GM21447 (cell line): ENCODE measurements around the gene TEKTIP1.
"Not testable (repeated sequence)": the region's sequence is repeated elsewhere in the genome, so short reads cannot be mapped to it uniquely, and the experiment has no call there.

Experiments used
- ATAC-seq: cut with Tn5 transposase; IDR thresholded peaks from one replicate; pipeline ENCODE4 v1.9.1; 2021; ENCODE audit not compliant: unreplicated experiment

Gene TEKTIP1

GRCh38 chr19:3556423-3556977 is 17.5 kb downstream of the TEKTIP1 start:
- ATAC-seq, result no peak

GRCh38 chr19:3556978-3557460 is 18.0 kb downstream of the TEKTIP1 start:
- ATAC-seq, result peak; percentile 7

- ATAC-seq, result peak; percentile 72
Measured at GRCh38 chr19:3557461-3558248, 18.7 kb downstream of the TEKTIP1 start, which contains the start of gene MFSD12. TSS of gene MFSD12 (minus strand) at chr19:3557586. CDS start at chr19:3557403, 183 bp downstream.

- ATAC-seq, result no peak
Measured at GRCh38 chr19:3563709-3564524, 24.9 kb downstream of the TEKTIP1 start.

GRCh38 chr19:3565139-3565538 is 26.2 kb downstream of the TEKTIP1 start:
- no peak for ATAC-seq

- ATAC-seq, result not testable (repeated sequence)
Measured at GRCh38 chr19:3570042-3570441, 31.1 kb downstream of the TEKTIP1 start.

- ATAC-seq, result no peak
Measured at GRCh38 chr19:3570606-3571011, 31.6 kb downstream of the TEKTIP1 start.

GRCh38 chr19:3572132-3572854 is 33.3 kb downstream of the TEKTIP1 start:
- peak; percentile 91 for ATAC-seq

GRCh38 chr19:3572855-3573161 is 33.8 kb downstream of the TEKTIP1 start, which contains the start of gene HMG20B:
TSS of gene HMG20B (plus strand) at chr19:3572944. CDS start at chr19:3573310, 366 bp downstream.
- peak; percentile 3 for ATAC-seq

- ATAC-seq, result peak; percentile 11
Measured at GRCh38 chr19:3573162-3573857, 34.3 kb downstream of the TEKTIP1 start.

GRCh38 chr19:3573858-3574637 is 35.1 kb downstream of the TEKTIP1 start:
- ATAC-seq, result peak; percentile 35

GRCh38 chr19:3575260-3575741 is 36.3 kb downstream of the TEKTIP1 start:
- ATAC-seq, result no peak

- ATAC-seq, result no peak
Measured at GRCh38 chr19:3575949-3576673, 37.1 kb downstream of the TEKTIP1 start.

GRCh38 chr19:3576696-3577443 is 37.9 kb downstream of the TEKTIP1 start:
- no peak for ATAC-seq

- ATAC-seq, result no peak
Measured at GRCh38 chr19:3577723-3578344, 38.9 kb downstream of the TEKTIP1 start.

GRCh38 chr19:3578390-3578789 is 39.4 kb downstream of the TEKTIP1 start:
- ATAC-seq, result no peak

- no peak for ATAC-seq
Measured at GRCh38 chr19:3580156-3580934, 41.4 kb downstream of the TEKTIP1 start.
